Activated CD4-positive, alpha-beta T cell treated with anti-CD3 and anti-CD28 coated beads, Interleukin-2, amount 50 U/mL, for 48 hours (primary cell): ENCODE data around the gene OTOF.

ENCODE experiments used
- DNase-seq, 2 experiments: peaks; one replicate each; pipeline ENCODE4 v3.0.0-alpha.2; 2020

The OTOF gene

DNA sequence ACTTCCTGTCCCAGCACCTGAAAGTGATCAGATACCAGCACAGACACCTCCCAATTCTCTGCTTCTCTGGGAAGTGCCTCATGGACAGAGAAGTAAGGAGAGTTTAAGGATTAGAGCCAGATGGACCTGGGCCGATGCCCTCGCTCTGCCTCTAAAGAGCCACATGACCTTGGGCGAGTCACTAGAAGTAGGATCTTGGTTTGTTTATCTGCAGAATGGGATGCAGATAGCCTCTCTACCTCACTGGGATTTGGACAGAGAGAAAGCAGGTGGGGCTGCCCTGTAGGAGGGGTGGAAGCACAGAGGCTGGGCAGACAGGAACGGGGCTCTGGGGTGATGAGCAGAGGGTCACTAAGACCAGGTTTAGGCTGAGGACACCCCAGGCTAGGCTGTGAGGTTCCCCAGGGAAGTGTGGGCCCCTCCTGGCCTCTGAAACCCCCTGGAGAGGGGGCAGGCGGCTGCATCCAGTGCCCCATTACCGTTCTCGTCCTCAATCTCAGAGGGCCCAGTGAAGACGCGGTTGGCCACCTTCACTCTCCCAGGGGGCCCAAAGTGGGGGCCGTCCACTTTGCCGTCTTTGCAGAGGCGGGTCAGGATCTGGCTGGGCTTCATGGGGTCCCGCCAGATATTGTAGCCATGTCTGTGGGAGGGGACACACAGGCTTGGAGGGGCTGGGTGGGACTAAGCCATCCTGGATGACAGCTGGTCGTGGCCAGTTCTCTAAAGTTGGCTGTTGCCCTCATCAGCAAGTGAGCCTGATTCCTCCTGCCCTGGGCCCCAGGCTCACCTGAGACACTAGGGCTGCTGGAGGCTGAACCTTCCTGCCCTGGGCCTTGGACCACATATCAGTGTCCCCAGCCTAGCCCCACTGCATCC is 13.3 kb downstream of the OTOF start:
- DNase-seq = no peak

DNA sequence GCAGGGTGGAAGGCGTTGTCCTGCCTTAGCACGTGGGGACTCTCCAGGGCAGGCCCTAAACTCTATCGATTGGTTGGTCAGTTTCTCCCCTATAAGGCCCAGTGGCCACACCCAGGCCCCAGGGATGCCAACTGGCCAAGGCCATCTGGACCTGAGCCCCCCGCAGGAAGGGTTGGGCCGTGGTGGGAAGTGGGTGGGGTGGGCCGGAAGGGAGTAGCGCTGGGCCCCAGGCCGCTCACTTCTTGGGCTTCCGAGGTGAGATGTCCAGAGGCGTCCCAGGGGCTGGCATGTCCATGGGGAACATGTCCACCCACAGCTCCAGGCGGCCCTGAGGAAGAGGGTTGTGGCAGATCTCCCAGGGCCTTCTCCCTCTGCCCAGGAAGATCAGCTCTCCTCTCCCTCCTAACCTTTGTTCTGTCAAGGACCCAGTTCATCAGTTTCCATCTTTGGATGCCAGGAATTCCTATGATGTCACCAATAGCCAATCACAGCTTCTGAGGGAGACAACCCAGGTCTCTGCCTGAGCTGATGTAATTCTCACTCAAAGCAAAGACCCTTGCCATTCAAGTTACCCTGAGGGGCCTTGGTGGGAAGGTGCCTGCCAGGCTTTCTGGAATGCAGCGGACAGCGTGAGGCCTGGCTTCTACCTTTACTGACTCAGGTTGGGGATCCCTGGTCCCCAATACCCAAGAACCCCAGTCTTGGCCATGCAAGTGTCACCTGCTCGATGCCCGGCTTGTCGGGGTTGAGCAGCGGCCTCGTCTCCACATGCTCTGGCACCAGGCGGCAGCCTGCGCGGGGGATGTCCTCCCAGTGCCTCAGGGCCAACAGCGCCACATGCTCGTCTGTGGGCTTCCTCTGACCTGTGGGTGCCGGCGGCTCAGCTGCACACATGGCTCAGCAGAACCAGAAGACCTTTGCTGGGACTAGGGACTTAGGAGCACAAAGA is 14.4 kb downstream of the OTOF start:
- DNase-seq = no peak

DNA sequence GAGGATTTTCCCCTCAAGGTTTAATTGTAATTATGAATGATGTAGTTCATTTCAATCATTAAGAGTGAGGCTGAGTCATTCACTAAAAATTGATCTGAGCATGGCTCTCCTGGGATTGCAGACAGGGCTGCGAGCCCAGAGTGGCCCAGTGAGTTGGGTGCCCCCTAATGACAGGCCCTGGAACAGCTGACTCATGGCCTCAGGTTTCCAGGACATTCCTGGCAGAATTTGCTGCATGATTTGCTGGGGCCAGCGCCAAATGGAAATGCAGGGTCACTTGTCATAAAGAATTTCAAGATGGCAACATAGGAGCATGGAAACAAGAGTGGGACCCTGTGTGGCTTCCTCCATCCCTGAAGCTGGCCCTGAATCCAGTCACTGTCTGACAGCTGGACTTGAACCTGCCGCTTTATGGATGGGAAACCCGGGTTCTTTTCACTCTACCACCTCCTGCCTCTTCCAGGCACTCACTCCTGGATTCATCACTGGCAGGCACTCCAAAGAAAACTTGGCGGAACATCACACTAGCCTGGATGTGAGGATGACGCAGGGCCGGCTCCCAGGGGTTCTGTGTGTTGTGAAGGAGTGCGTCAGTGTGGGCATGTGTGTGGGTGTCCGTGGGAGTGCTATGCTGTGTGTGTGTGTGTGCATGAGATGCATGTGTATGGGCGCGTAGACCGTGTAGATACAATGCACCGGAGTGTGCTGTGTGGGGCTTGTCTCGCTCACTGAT is 15.2 kb downstream of the OTOF start:
- peak in 1 of 2 experiments; percentile 13 for DNase-seq

GRCh38 chr2:26462100-26462499 is 15.8 kb downstream of the OTOF start:
- no peak for DNase-seq

GRCh38 chr2:26461601-26462023 is 16.3 kb downstream of the OTOF start:
- no peak for DNase-seq

DNA sequence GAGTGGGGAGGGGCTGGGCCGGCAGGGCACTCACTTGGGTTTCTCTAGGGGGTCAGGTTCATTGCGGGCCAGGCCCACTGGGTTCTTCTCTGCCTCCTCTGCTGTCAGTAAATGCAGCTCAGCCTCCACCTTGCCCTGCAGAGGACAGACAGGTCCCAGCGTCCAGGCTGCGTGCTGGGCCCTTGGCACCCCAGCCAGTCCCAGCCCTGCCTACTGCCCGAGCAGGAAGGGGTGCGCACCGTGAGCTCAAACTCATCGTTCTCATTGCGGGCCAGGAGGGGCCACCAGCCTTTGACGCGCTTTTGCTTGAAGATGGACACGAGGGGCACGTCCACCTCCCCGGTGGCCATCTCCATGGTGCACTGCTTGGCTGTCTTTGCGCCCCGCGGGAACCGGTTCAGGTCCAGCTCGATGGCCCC is 17.3 kb downstream of the OTOF start:
- no peak for DNase-seq

- no peak for DNase-seq
These were observed 17.8 kb downstream of the OTOF start for GRCh38 chr2:26459991-26460612.

- no peak for DNase-seq
These were observed 19.4 kb downstream of the OTOF start for GRCh38 chr2:26458365-26459042.

DNA sequence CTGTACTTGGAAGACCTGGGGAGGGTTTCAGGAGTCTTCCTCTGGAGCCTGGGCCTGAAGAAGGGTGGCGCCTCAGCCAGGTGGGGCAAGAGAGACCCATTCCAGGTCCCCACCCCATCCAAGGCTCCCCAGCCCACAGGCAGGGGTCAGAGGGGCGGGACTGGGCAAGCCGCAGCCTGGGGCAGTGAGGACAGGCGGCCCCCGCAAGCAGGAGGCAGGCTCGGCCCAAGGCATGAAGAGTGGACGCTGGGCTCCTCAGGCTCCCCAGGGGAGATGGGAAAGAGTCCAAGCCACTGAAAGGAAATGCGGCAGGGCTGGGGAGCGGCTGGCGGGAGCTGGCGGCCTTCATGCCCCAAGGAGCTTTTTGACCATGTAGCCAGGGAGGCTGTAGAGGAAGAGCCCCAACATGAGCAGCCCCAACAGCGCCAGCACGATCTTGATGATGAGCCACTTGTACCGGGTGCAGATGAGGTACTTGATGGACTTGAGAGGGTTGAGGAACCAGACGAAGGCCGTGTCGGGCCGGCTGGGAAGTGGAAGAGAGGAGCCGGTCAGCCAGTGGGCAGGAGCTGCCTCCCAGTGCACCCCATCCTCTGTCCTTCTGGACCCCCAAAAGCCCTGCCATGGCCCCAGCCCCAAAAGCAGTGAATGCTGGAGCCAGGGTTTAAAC is 20.1 kb downstream of the OTOF start:
- DNase-seq = no peak

- no peak for DNase-seq
These were observed 20.7 kb downstream of the OTOF start for GRCh38 chr2:26457251-26457666.

DNA sequence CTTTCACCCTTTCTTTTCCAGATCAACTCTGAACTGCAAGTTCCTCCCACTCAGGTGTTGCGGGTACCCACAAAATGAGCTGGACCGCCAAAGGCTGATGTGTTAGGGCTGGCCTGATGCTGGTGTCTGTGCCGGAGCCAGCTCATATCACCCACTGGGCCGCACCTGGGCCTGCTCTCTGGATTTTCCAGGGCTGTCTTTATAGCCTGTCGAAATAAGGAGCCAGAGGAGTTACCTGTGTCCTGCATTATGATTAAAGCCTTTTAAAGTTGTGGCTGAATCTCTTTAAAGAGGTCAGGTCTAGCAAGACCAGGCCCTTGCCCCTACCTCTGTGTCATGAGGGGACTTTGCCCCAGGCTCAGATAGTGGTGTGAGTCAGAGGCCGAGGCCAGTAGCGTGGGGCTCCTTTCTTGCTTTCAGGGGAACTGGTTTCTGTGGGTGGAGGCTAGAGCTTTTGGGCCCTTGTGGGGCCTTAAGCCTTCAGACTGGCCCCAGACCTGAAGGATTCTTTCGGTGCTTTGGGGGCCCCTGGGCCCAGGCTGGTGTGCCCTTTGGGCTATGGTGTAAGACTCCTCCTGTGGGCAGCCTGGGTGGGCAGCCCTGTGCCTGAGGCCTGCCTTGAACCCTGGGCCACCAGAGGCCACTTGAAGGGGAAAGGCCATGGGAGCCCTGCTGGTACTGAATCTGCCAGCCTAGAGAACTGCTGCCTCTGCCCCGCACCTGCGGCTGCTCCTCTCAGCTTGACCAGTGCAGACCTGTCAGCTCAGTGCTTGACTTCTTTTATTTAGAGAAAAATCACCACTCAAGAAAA is 21.3 kb downstream of the OTOF start:
- no peak for DNase-seq

DNA sequence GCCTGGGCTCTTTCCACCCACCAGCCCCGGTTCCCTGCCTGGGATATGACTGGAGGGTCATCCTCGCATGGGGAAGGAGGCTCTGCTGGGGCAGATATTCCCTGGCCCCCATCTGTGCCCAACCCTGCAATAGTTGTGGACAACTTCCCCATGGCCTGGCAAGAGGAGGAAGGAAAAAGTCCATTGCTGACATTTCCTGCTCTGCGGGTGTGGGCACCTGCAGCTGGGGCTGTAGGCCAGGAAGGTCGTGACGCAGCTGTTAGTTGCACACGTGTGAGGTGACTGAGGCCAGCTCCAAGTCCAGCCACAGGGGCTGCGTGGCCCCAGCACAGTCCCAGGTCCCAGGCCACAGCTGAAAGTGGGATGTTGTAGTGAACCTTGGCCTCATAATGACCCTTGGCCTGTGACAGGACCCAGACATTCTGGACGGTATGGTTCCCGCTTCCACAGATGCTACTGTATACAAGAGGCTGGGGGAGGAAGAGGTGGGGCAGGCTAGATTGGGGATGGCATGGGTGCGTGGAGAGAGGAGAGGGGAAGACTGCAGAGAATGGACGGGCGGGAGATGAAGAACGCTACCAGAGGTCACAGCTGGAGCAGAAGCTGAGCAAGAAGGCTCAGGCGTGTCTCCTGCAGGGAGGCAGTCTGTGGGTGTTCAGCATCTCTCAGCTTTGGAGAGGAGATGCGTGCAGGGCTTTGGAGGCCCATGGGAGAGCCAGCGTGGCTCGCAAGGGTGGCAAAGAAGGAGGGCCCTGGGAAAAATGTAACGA is 22.1 kb downstream of the OTOF start:
- no peak for DNase-seq

DNA sequence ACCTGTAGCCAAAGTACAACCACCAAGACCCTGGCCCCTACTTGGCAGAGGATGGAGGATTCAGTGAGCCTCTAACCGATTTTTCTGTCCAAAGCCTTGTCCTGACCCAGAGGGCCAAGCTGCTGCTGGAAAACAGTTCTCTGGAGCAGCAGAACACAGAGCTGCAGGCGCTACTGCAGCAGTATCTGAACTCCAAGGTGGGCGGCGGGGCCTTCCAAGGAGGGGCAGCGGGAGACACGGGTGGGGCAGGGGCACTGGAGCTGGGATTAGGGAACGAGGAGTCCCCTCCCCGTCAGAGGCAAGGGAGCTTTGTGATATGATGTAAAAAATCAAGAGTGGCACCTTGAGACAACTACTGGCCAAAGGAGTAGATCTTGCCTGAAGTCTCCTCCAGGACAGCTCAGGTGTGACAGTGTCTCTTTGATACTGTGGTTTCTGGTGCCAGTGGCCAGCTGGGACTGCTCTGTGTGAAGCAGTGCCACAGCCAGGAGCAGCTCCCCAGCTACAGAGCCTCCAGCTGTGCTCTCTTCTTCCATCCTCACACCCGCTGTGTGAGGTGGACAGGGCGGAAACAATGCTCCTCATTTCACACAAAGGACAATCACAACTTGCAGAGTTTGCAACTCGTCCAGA is 22.8 kb downstream of the OTOF start:
- no peak for DNase-seq

GRCh38 chr2:26454561-26455001 is 23.3 kb downstream of the OTOF start:
- no peak for DNase-seq

DNA sequence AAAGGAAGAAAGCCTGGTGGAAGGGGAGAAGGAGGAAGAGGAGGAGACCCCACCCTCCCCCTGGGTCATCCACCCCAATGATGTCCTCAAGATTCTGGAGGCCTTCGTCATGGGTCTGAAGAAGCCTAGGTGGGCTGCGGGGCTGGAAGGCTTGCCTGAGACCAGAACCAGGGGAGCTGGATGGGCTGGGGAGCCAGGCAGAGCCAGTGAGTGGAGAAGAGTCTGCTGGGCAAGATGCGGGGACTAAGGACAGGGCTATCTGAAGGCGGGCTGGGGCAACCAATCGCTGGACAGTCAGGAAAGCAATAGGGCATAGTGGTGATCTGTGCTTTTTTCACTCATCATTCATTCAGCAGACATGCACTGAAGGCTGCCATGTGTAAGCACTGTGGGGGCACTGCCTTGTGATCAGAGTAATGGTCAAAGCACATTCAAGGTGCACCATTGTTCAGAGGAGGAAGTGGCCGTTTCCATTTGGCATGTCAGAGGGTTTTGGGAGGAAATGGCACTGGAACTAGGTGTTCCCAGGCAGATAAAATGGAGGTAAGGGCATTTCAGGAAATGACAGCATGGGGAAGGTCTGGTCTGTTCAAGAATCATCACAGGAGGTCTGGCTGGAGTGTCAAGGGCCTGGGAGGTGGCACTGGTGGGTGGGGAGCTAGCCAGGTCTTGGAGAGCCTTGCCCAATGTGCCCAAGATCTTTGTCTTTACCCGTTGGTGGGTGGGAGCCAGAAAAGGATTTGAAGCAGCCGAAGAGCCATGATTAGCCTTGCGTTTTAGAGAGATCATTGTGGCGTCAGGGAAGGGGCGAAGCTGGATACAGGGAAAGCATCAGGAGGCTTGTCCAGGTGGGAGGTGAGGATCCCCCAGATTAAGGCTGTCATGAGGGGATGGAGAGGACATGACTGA is 24.2 kb downstream of the OTOF start:
- DNase-seq = no peak

DNA sequence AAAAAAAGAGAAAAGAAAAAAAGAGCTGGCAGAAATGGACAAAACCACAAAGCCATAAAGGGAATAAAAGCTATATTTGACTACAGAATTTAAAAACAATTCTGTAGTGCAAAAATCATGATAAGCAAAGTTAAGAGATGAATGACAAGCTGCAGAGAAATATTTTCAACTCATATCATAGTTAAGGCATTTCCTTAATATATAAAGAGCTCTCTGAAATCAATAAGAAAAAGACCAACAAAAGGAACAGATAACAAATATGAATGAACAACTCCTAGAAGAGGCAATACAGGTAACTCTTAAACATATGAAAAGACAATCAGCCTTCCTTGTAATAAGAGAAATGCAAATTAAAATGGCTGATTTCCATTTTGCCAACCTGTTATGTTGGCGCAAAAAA is 26.2 kb downstream of the OTOF start:
- no peak for DNase-seq

DNA sequence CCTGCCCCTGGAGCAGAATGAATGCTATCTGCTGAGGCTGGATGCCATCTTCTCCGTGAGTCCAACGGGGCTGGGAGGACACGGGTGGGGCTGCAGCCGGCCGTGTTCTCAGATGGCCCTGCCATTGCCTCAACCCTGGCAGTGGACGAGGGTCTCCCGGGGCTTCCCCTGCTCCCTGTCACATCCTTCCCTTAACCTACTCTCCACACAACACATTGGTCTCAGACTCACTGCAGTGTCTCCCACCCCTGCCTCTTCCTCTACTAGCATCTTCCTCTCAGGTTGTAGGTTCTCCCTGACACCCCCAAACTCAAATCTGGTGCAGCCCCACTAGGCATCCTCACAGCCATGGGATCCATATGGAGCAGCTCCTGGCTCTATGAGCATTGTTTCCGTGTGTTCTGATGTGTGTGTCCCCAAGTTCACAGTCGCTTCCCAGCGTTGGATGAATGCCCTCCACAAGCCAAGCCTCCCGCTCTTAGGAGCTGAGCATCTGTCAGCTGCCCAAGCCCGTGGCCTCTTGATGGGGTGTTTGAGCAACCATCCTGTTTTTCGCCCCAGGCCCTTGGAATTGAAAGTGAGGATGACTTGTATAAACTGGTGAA is 27.8 kb downstream of the OTOF start:
- no peak for DNase-seq
